Peyer's patch (tissue), 4 donors: ENCODE data around the gene PSMB8.

Experiments
- POLR2A ChIP-seq, 2 donors: fragments of 450-650 bp; IDR thresholded peaks; one replicate each; pipeline ENCODE4 v1.5.1; 2017; ENCODE audit warnings: antibody characterized with exemption in 2 of 2, mild to moderate bottlenecking in 2 of 2, moderate library complexity in 2 of 2
- TF ChIP-seq, protein P1 (sequence below), 6 experiments: fragments of 450-650 bp in 4 of 6; fragments of 200-600 bp in 2 of 6; sonication (generic) in 1 of 6; IDR thresholded peaks; one replicate each; pipeline ENCODE4 v1.5.1; 2017 to 2019; ENCODE audit warnings: antibody characterized with exemption in 6 of 6, mild to moderate bottlenecking in 3 of 6, moderate library complexity in 1 of 6

DNA sequence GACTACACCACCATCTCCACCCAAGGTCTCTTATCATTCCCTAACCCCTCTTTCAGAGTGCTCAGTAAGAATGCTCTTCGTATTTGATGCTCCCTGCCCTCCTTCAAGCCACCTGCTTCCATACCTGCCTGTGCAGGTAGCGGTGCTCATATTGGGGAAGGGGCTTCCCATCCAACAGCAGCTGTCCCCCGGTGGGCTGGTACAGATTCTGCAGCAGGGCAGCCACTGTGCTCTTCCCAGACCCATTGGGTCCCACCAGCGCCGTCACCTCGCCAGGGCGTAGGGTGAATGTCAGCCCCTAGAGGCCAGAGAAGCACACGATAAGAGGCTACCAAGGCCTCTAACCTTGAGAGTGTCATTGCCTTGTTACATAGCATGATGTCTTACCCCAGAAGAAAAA, 3.9 kb upstream of the PSMB8 start:
- no peak for TF ChIP-seq POLR2A (IDR thresholded peaks at IDR 0.05)
- TF ChIP-seq, protein P1, sequence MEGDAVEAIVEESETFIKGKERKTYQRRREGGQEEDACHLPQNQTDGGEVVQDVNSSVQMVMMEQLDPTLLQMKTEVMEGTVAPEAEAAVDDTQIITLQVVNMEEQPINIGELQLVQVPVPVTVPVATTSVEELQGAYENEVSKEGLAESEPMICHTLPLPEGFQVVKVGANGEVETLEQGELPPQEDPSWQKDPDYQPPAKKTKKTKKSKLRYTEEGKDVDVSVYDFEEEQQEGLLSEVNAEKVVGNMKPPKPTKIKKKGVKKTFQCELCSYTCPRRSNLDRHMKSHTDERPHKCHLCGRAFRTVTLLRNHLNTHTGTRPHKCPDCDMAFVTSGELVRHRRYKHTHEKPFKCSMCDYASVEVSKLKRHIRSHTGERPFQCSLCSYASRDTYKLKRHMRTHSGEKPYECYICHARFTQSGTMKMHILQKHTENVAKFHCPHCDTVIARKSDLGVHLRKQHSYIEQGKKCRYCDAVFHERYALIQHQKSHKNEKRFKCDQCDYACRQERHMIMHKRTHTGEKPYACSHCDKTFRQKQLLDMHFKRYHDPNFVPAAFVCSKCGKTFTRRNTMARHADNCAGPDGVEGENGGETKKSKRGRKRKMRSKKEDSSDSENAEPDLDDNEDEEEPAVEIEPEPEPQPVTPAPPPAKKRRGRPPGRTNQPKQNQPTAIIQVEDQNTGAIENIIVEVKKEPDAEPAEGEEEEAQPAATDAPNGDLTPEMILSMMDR (IDR thresholded peaks at IDR 0.05), result no peak
